ENCODE data around the gene NCOR2.

GRCh38 chr12:124612410-124612680, 44.9 kb upstream of the NCOR2 start:
- no peak for TF ChIP-seq ZNF274 (IDR thresholded peaks at IDR 0.05; ENCODE audit: low read depth, low read length)
- no peak for TF ChIP-seq SUZ12 (IDR thresholded peaks at IDR 0.05; ENCODE audit: extremely low read depth, insufficient read depth, insufficient read length)
